ENCODE measurements around the gene MAN2A2. TPM values are rescaled to one million over a fixed set of nuclear protein-coding genes. Genes with fewer than 3 reads are reported as not detected.

MAN2A2 gene
- total RNA-seq (2011; cell fraction: chromatin; rRNA removed; ENCODE audit: low replicate concordance) = 447 and 1,128 TPM in 2 replicates
- 692 and 704 TPM in 2 replicates for total RNA-seq (2011; cell fraction: nucleolus; rRNA removed)
- total RNA-seq (2011; cell fraction: nucleoplasm; rRNA removed) = 460 and 506 TPM in 2 replicates
- total RNA-seq (2014; rRNA removed) (35.0 and 53.7 TPM in 2 replicates), total RNA-seq (2014; rRNA removed; fragmentation: Illumina TruSeq; extraction: Trizol) (20.6 and 25.0 TPM in 2 replicates), total RNA-seq (2015; rRNA removed; fragmentation: Illumina TruSeq; extraction: Trizol) (43.3 and 43.4 TPM in 2 replicates), total RNA-seq (2021) (116 and 151 TPM in 2 replicates), polyA plus RNA-seq (2011; rRNA removed) (71.7 and 195 TPM in 2 replicates), polyA plus RNA-seq (2014; fragmentation: Illumina TruSeq; extraction: Trizol) (130 and 131 TPM in 2 replicates), polyA plus RNA-seq (2014; fragmentation: Nextera tagmentation; extraction: Ambion mirVana) (10 to 100 TPM in 1 of 2 experiments, 1 to 10 TPM in 1; 7.3 to 13.7 TPM), polyA plus RNA-seq (2014; rRNA removed) (114 and 121 TPM in 2 replicates), polyA minus RNA-seq (2011; rRNA and poly(A)+ RNA removed) (30.7 and 41.4 TPM in 2 replicates), Bru-seq, nascent RNA (percentile 82 among the genes with signal in this experiment), BruChase-seq, experiment 1, labeled RNA remaining after a 2-hour chase (percentile 78 among the genes with signal in this experiment), BruChase-seq, experiment 2, labeled RNA remaining after a 6-hour chase (percentile 85 among the genes with signal in this experiment)
- polyA plus RNA-seq (2011; cell fraction: cytosol; rRNA removed) = 119 and 133 TPM in 2 replicates
- 1,870 and 1,995 TPM in 2 replicates for polyA plus RNA-seq (2011; cell fraction: nucleus; rRNA removed)
- 92.0 and 210 TPM in 2 replicates for polyA plus RNA-seq (2012)
- polyA minus RNA-seq (2011; cell fraction: cytosol; rRNA and poly(A)+ RNA removed) = 71.5 and 84.4 TPM in 2 replicates
- 264 and 379 TPM in 2 replicates for polyA minus RNA-seq (2011; cell fraction: nucleus; rRNA and poly(A)+ RNA removed)
- long read RNA-seq, experiment 1, transcript MAN2A2-212 (4 exons, 623 nt) = major isoform, 12 of 167 reads
- long read RNA-seq, experiment 1, partial matches to known transcripts = 142 of 167 reads
- long read RNA-seq, experiment 1, other reads (novel, unspliced or antisense) = 13 of 167 reads
- long read RNA-seq, experiment 2, partial matches to known transcripts = 20 of 58 reads
- long read RNA-seq, experiment 2, other reads (novel, unspliced or antisense) = 37 of 58 reads
- long read RNA-seq, experiment 3, partial matches to known transcripts = 6 of 9 reads
- long read RNA-seq, experiment 3, other reads (novel, unspliced or antisense) = 1 of 9 reads

GRCh38 chr15:90902840-90903732 is at the start of gene MAN2A2:
TSS of gene MAN2A2 (plus strand) at chr15:90903302. CDS start at chr15:90904208, 906 bp downstream.
- Histone ChIP-seq H3K4me1 (replicated peaks in 1 of 2; ENCODE audit: control insufficient read depth in 2 of 2, insufficient read depth in 2 of 2, low read length in 2 of 2) (peaks cover 26 to 72% of the 10 kb centered on the region in 2 experiments; a peak in 4 of 5 replicates), H4K20me1 (replicated peaks; ENCODE audit: control insufficient read depth, insufficient read depth, low read length) (no peaks in the 10 kb centered on the region), H3K27me3 (ENCODE audit: control insufficient read depth in 2 of 2, insufficient read depth in 2 of 2, low read length in 2 of 2) (no peaks in the 10 kb centered on the region), H3K36me3 (ENCODE audit: control insufficient read depth, insufficient read depth, low read length) (peaks cover 39% of the 10 kb centered on the region), H3K4me3 (peak within 1 kb of the TSS; percentile 69), H3K9ac (ENCODE audit: insufficient read depth in 1 of 2, low read depth in 2 of 2, low read length in 2 of 2) (peak within 1 kb of the TSS; percentile 95 to 99), H2AFZ (ENCODE audit: low read depth, low read length) (peak within 1 kb of the TSS; percentile 69), H3K79me2 (ENCODE audit: control insufficient read depth, insufficient read depth, low read length) (peaks cover 52% of the 10 kb centered on the region), H3K27ac (ENCODE audit: extremely low read depth, low read depth, low read length) (peak within 1 kb of the TSS; percentile 99), H3K9me1 (ENCODE audit: control insufficient read depth, insufficient read depth, low read length) (peaks cover 4% of the 10 kb centered on the region), H3K4me2 (ENCODE audit: insufficient read depth, low read length) (peak within 1 kb of the TSS; percentile 93), H3K9me3 (replicated peaks; ENCODE audit: control insufficient read depth, insufficient read depth, low read depth, low read length) (no peaks in the 10 kb centered on the region)
- peak; percentile 82 for ATAC-seq
- BruUV-seq (replicated peaks) = no TSS peak
- intact Hi-C loops (cut with micrococcal nuclease) = no loop called here
- DNase-seq (ENCODE audit: extremely low read depth in 1 of 4, low spot score in 3 of 4) = peak; percentile 78 to 88 (median 81)
- FAIRE-seq = peak; percentile 86
- ChIA-PET CTCF (ENCODE audit: low intra/inter-chr PET ratio) (interaction anchor here (0.6 to 0.8 kb wide), 2 partner anchors 31 to 254 kb away, joined by 3 read pairs; no protein-coding TSS in a partner anchor), POLR2A (interaction anchor here (0.6 to 7.0 kb wide), 18 partner anchors 7 to 1144 kb away, joined by 3 to 70 read pairs (median 4); partner anchors contain the start of genes HDDC3 and UNC45A)
- in situ Hi-C loops (cut with MboI) = no loop called here
- under 1% methylated on average over 49 of the region's 81 CpGs for WGBS (ENCODE audit: insufficient coverage, low coverage, missing lambda C conversion rate)
- peak; percentile 44; the same call in 1 of the 2 replicates for TF ChIP-seq CTBP1 (IDR thresholded peaks at IDR 0.05; ENCODE audit: borderline replicate concordance)
- no peak for TF ChIP-seq TAF7 (tag; IDR thresholded peaks at IDR 0.05)
- no peak for TF ChIP-seq RFX5 (IDR thresholded peaks at IDR 0.05; ENCODE audit: low read depth, low read length)
- TF ChIP-seq EGR1 (conservative IDR thresholded peaks at IDR 0.05) = peak; percentile 98
- TF ChIP-seq CBX3 (IDR thresholded peaks at IDR 0.05; ENCODE audit: borderline replicate concordance in 1 of 2, low read length in 2 of 2) = peak in 1 of 2 experiments; percentile 6; a peak in 1 of 3 replicates
- TF ChIP-seq ZNF311 (CRISPR knock-in tag; IDR thresholded peaks at IDR 0.05) = no peak
- 0 out of 2 replicates have a peak, but pooled peaks have one; percentile 49 for TF ChIP-seq SRSF3 (IDR thresholded peaks at IDR 0.05; ENCODE audit: insufficient read depth, low read length)
- TF ChIP-seq DACH1 (IDR thresholded peaks at IDR 0.05; ENCODE audit: partially characterized antibody) = no peak
- TF ChIP-seq SP1 (CRISPR knock-in tag; IDR thresholded peaks at IDR 0.05) = 0 out of 2 replicates have a peak, but pooled peaks have one; percentile 10
- no peak for TF ChIP-seq MTA1 (IDR thresholded peaks at IDR 0.05; ENCODE audit: borderline replicate concordance)
- no peak for TF ChIP-seq ZNF398 (CRISPR knock-in tag; IDR thresholded peaks at IDR 0.05)
- peak; percentile 16; the same call in 1 of the 2 replicates for TF ChIP-seq CEBPG (CRISPR knock-in tag; IDR thresholded peaks at IDR 0.05)
- no peak for TF ChIP-seq CEBPG (tag; conservative IDR thresholded peaks at IDR 0.05 in 1 of 2, IDR thresholded peaks at IDR 0.05 in 1 of 2)
- TF ChIP-seq NEUROD1 (IDR thresholded peaks at IDR 0.05; ENCODE audit: borderline replicate concordance, low read depth, low read length, partially characterized antibody) = peak; percentile 42
